GM18526 (cell line): ENCODE measurements around the gene FASTK.

Experiments
- POLR2A ChIP-seq: IDR thresholded peaks from 3 replicates; pipeline ENCODE4 v1.6.1; 2011; ENCODE audit not compliant: insufficient read length; ENCODE audit errors: extremely low read depth

Gene FASTK, protein sequence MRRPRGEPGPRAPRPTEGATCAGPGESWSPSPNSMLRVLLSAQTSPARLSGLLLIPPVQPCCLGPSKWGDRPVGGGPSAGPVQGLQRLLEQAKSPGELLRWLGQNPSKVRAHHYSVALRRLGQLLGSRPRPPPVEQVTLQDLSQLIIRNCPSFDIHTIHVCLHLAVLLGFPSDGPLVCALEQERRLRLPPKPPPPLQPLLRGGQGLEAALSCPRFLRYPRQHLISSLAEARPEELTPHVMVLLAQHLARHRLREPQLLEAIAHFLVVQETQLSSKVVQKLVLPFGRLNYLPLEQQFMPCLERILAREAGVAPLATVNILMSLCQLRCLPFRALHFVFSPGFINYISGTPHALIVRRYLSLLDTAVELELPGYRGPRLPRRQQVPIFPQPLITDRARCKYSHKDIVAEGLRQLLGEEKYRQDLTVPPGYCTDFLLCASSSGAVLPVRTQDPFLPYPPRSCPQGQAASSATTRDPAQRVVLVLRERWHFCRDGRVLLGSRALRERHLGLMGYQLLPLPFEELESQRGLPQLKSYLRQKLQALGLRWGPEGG

GRCh38 chr7:151080522-151081169 is at the start of gene FASTK:
TSS of gene FASTK (minus strand) at chr7:151080809. CDS start at chr7:151080766, 43 bp downstream.
- TF ChIP-seq POLR2A, result peak; percentile 86

- TF ChIP-seq POLR2A, result no peak
Observed at GRCh38 chr7:151129960-151130591, 49.5 kb upstream of the FASTK start.

GRCh38 chr7:151129117-151129959 is 48.7 kb upstream of the FASTK start:
- no peak for TF ChIP-seq POLR2A

DNA sequence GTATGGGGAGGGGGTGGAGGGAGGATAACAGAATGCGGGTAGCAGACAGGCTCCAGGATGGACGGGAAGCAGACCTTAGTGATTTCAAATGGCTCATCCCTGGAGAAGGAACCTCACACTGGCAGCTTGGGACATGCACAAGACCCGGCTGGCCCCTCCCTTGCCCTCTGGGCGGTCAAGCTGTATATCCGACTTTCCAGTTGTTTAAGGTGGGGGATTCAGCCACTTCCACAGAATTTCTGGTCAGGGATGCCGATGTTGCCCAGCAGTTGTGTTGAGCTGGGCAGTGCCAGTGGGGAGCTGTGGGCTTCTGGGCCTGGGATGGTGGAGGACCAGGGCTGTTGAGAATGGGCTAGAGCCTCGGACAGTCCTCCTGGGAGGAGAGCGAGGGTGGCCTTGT is 48.1 kb upstream of the FASTK start:
- TF ChIP-seq POLR2A, result no peak

- TF ChIP-seq POLR2A, result no peak
Observed at GRCh38 chr7:151128144-151128543, 47.5 kb upstream of the FASTK start.

GRCh38 chr7:151126491-151127137 is 46.0 kb upstream of the FASTK start:
- no peak for TF ChIP-seq POLR2A

DNA sequence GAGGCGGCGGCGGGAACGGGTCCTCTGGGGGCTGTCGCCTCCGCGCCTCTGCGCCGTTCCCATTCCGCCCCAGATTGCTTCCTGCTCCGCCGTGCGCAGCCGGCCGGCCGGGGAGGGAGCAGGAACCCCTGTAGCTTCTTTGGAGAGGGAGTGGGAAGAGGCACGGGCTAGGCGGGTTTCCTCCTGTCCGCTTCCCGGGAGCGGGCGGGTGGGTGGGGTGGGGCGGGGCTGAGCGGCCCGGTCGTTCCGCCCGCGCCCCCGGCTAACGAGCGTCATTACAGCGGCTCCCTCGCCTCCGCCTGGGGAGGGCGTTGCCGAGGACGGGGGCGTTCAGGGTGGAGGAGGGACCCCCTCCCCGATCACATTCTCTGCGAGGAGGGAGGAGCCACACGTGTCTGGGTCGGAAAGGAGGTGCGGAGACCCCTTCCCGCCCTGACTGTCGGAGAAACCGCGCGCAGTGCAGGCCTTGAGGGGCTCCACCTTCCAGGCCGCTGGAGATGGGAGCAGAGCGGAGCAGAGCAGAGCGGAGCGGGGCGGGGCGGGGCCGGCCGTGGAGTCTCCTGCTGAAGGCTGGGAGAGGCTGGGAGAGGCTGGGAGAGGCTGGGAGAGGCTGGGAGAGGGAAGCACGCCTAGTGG is 45.4 kb upstream of the FASTK start:
- no peak for TF ChIP-seq POLR2A

- TF ChIP-seq POLR2A, result no peak
Observed at GRCh38 chr7:151125470-151125845, 44.8 kb upstream of the FASTK start.

GRCh38 chr7:151124899-151125399 is 44.3 kb upstream of the FASTK start:
- TF ChIP-seq POLR2A, result no peak

- TF ChIP-seq POLR2A, result no peak
Observed at GRCh38 chr7:151124481-151124880, 43.9 kb upstream of the FASTK start.

- no peak for TF ChIP-seq POLR2A
Observed at GRCh38 chr7:151123822-151124464, 43.3 kb upstream of the FASTK start.

GRCh38 chr7:151123158-151123821 is 42.7 kb upstream of the FASTK start:
- TF ChIP-seq POLR2A, result no peak

DNA sequence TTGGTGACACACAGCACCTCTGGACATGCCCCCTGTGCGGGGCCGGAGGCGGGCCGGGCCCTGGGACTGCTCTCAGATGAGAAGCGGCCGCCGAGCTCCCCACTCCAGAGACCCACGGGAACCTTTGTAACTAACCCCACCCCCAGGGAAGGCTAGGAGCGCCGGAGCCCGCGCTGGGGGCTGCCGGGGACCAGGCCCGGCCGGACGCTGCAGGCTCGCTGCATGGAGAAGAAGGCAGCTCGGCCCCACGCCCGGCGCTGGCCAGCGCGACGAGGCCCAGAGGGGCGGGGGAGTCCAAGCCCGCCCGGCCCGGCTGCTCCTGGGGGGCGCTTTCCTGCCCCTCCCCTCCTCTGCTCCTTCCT is 42.2 kb upstream of the FASTK start:
- TF ChIP-seq POLR2A, result no peak

DNA sequence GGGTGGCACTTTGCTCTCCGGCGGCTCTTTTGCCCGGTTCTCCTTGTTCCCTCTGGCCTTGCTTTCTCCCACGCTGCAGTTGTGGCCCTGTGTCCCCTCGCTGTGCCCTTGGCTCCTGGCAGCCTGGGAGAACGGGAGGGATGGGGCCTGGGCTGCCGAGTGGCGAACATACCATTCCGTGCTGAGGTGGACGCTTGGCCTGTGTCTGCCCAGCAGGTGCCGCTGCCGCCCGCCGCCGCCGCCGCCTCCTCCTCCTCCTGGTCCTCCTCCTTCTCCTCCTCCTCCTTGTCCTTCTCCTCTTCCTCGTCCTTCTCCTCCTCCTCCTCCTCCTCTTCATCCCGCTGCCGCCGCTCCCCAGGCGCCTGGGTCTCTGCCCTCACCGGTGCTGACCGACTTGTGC is 41.7 kb upstream of the FASTK start:
- TF ChIP-seq POLR2A, result no peak
